Frontal cortex (tissue), 4 donors: ENCODE data around the gene SF3A2. TPM values are rescaled to one million over a fixed set of nuclear protein-coding genes. Genes with fewer than 3 reads are reported as not detected.
"Not testable (repeated sequence)": the region's sequence is repeated elsewhere in the genome, so short reads cannot be mapped to it uniquely, and the experiment has no call there.

Source experiments
- DNase-seq, 2 donors: peaks; one replicate each; pipeline ENCODE4 v3.0.0; 2012; ENCODE audit warnings: low spot score in 2 of 2
- FAIRE-seq: peaks from 2 replicates; lab custom pipeline; 2012; peaks lifted over from hg19 to GRCh38; lab: Jason Lieb, UNC
- total RNA-seq: library from RNA; depleted of rRNA; stranded (reverse); fragments of >200 nt; gene quantifications from one replicate; pipeline ENCODE4 v1.2.3, GENCODE V29; 2014
- donor health status: control.
- donor health status: control.
- donor health status: control.

SF3A2 gene
- total RNA-seq, 1 donor from 2014 or later, result 23.2 TPM

- FAIRE-seq, result no peak
- DNase-seq, result peak; percentile 86 to 87
These were observed 34.0 kb downstream of the SF3A2 start for GRCh38 chr19:2270423-2271233.

- FAIRE-seq (no peak), DNase-seq (no peak)
These were observed 34.8 kb downstream of the SF3A2 start for GRCh38 chr19:2271234-2272103.

GRCh38 chr19:2273356-2274184 is 36.9 kb downstream of the SF3A2 start:
- peak; percentile 83 to 85 for DNase-seq
- FAIRE-seq, result no peak

GRCh38 chr19:2274185-2274711 is 37.6 kb downstream of the SF3A2 start:
- FAIRE-seq, result no peak
- DNase-seq, result no peak

GRCh38 chr19:2274931-2275535 is 38.4 kb downstream of the SF3A2 start:
- DNase-seq (peak; percentile 82 to 85), FAIRE-seq (no peak)

GRCh38 chr19:2275588-2276428 is 39.2 kb downstream of the SF3A2 start:
- FAIRE-seq, result no peak
- DNase-seq, result no peak

- FAIRE-seq (no peak), DNase-seq (no peak)
These were observed 39.9 kb downstream of the SF3A2 start for GRCh38 chr19:2276429-2276986.

- FAIRE-seq (no peak), DNase-seq (no peak)
These were observed 40.5 kb downstream of the SF3A2 start for GRCh38 chr19:2277138-2277537.

GRCh38 chr19:2278459-2279158 is 42.0 kb downstream of the SF3A2 start:
- DNase-seq, result no peak

GRCh38 chr19:2280633-2281264 is 44.1 kb downstream of the SF3A2 start:
- FAIRE-seq (no peak), DNase-seq (no peak)

More at GRCh38 chr19:2278459-2279158, 42.0 kb downstream of the SF3A2 start:
- no peak for FAIRE-seq

GRCh38 chr19:2281265-2282061 is 44.8 kb downstream of the SF3A2 start:
- not testable (repeated sequence) for FAIRE-seq

GRCh38 chr19:2282062-2282861 is 45.6 kb downstream of the SF3A2 start, which contains the start of gene PEAK3:
PEAK3 (minus strand) TSS chr19:2282175; CDS start chr19:2280931, 1,244 bp downstream.
- no peak for FAIRE-seq
- peak; percentile 56 to 66 for DNase-seq

More at GRCh38 chr19:2281265-2282061, 44.8 kb downstream of the SF3A2 start:
- not testable (repeated sequence) for DNase-seq

- FAIRE-seq, result no peak
These were observed 46.2 kb downstream of the SF3A2 start for GRCh38 chr19:2282862-2283237.

GRCh38 chr19:2283835-2284507 is 47.3 kb downstream of the SF3A2 start:
- FAIRE-seq (no peak), DNase-seq (no peak)

More at GRCh38 chr19:2282862-2283237, 46.2 kb downstream of the SF3A2 start:
- no peak for DNase-seq
